Measurements from ENCODE around the gene PDZD7.

GRCh38 chr10:101062232-101063049, 31.5 kb upstream of the PDZD7 start:
- no peak for TF ChIP-seq POLR2AphosphoS5 (IDR thresholded peaks at IDR 0.05; ENCODE audit: low read depth, low read length)
- peak; percentile 95 for TF ChIP-seq CTCF (IDR thresholded peaks at IDR 0.05)
- no peak for TF ChIP-seq TCF7L2 (IDR thresholded peaks at IDR 0.05; ENCODE audit: low read depth, low read length)
